Activated gamma-delta T cell treated with anti-CD3 and anti-CD28 coated beads, Interleukin-2, amount 50 U/mL, for 16 hours (primary cell): ENCODE data around the gene OTOS.

Experiments used
- DNase-seq: peaks from one replicate; pipeline ENCODE4 v3.0.0-alpha.2; 2020; ENCODE audit warnings: low read depth

Gene OTOS

GRCh38 chr2:240114233-240114632 lies 26.2 kb downstream of the OTOS start:
- no peak for DNase-seq

- DNase-seq, result no peak
Observed at GRCh38 chr2:240112914-240113690, 27.4 kb downstream of the OTOS start.

- DNase-seq, result no peak
Observed at GRCh38 chr2:240111253-240111652, 29.2 kb downstream of the OTOS start.

- no peak for DNase-seq
Observed at GRCh38 chr2:240109386-240109785, 31.1 kb downstream of the OTOS start.

- DNase-seq, result no peak
Observed at GRCh38 chr2:240107477-240107796, 33.0 kb downstream of the OTOS start.

- DNase-seq, result no peak
Observed at GRCh38 chr2:240106765-240107476, 33.5 kb downstream of the OTOS start.

- DNase-seq, result no peak
Observed at GRCh38 chr2:240105982-240106381, 34.5 kb downstream of the OTOS start.

GRCh38 chr2:240103136-240103535 lies 37.3 kb downstream of the OTOS start:
- no peak for DNase-seq

GRCh38 chr2:240098349-240098748 lies 42.1 kb downstream of the OTOS start:
- DNase-seq, result no peak

GRCh38 chr2:240095556-240096523 lies 44.6 kb downstream of the OTOS start:
- no peak for DNase-seq

- DNase-seq, result no peak
Observed at GRCh38 chr2:240089306-240089705, 51.2 kb downstream of the OTOS start.
